Uterus (tissue), 4 donors: ENCODE results near the gene EFS. TPM values are rescaled to one million over a fixed set of nuclear protein-coding genes. Genes with fewer than 3 reads are reported as not detected.

Source experiments
- DNase-seq, 2 donors: peaks; one replicate each; pipeline ENCODE4 v3.0.0-alpha.2; 2019 to 2020
- H3K27ac ChIP-seq, 2 donors: fragments of 200-600 bp; sonication (generic); 1 replicate in 1 of 2; 2 replicates in 1 of 2; pipeline ENCODE4 v1.5.1; 2016 to 2018
- H3K27me3 ChIP-seq, 2 donors: fragments of 200-600 bp; sonication (generic); one replicate each; pipeline ENCODE4 v1.5.1; 2018 to 2019; ENCODE audit warnings: control low read depth in 1 of 2
- H3K36me3 ChIP-seq, 2 donors: fragments of 200-600 bp; sonication (generic); one replicate each; pipeline ENCODE4 v1.5.1; 2019; ENCODE audit warnings: control low read depth in 1 of 2
- H3K4me1 ChIP-seq, 2 donors: fragments of 200-600 bp; sonication (generic); one replicate each; pipeline ENCODE4 v1.5.1; 2018 to 2019; ENCODE audit warnings: control low read depth in 1 of 2
- H3K4me3 ChIP-seq, 2 donors: fragments of 200-600 bp; sonication (generic); 1 replicate in 1 of 2; 2 replicates in 1 of 2; pipeline ENCODE4 v1.5.1; 2018 to 2019; ENCODE audit warnings: mild to moderate bottlenecking in 1 of 2
- H3K9me3 ChIP-seq, 2 donors: fragments of 200-600 bp; sonication (generic); one replicate each; pipeline ENCODE4 v1.5.1; 2019; ENCODE audit warnings: control low read depth in 1 of 2
- CTCF ChIP-seq, 4 experiments: fragments of 200-600 bp in 2 of 4; fragments of 450-650 bp in 2 of 4; sonication (generic) in 2 of 4; IDR thresholded peaks; one replicate each; pipeline ENCODE4 v1.5.1; 2016 to 2019; ENCODE audit warnings: antibody characterized with exemption in 4 of 4, mild to moderate bottlenecking in 2 of 4, moderate library complexity in 1 of 4
- POLR2A ChIP-seq, 2 donors: fragments of 450-650 bp; IDR thresholded peaks; one replicate each; pipeline ENCODE4 v1.6.1; 2016; ENCODE audit warnings: antibody characterized with exemption in 2 of 2, mild to moderate bottlenecking in 1 of 2, moderate library complexity in 1 of 2
- intact Hi-C: fragments of 100-400 bp; cut with DNase I; formaldehyde crosslinking; loops from one replicate; pipeline ENCODE4 v1.15.1; 2023; ENCODE audit warnings: low total_unique reads
- total RNA-seq, 4 donors: library from RNA; depleted of rRNA in 3 of 4; stranded (reverse); fragments of >200 nt in 3 of 4; gene quantifications; one replicate each; pipeline versions ENCODE4 v1.1.0 to v1.2.4, GENCODE V29; 2014 to 2023
- donor health status: DM: yes; HTN: yes; CAD: no.

The EFS gene
- total RNA-seq, 4 donors from 2014 or later: 4.1 to 42.4 (median 21.7) TPM

GRCh38 chr14:23323838-23324454 is 41.0 kb downstream of the EFS start:
- Histone ChIP-seq H3K36me3 (no peaks in the 10 kb centered on the region), H3K27ac (peak overlapping the region in 1 of 2 donors; percentile 25), H3K9me3 (no peaks in the 10 kb centered on the region), H3K4me1 (peaks cover 6 to 14% of the 10 kb centered on the region in 2 donors), H3K4me3 (no peak overlapping the region), H3K27me3 (no peaks in the 10 kb centered on the region)
- no peak for TF ChIP-seq POLR2A (IDR thresholded peaks at IDR 0.05)
- TF ChIP-seq CTCF (IDR thresholded peaks at IDR 0.05): no peak
- intact Hi-C loops: no loop called here
- no peak for DNase-seq

DNA sequence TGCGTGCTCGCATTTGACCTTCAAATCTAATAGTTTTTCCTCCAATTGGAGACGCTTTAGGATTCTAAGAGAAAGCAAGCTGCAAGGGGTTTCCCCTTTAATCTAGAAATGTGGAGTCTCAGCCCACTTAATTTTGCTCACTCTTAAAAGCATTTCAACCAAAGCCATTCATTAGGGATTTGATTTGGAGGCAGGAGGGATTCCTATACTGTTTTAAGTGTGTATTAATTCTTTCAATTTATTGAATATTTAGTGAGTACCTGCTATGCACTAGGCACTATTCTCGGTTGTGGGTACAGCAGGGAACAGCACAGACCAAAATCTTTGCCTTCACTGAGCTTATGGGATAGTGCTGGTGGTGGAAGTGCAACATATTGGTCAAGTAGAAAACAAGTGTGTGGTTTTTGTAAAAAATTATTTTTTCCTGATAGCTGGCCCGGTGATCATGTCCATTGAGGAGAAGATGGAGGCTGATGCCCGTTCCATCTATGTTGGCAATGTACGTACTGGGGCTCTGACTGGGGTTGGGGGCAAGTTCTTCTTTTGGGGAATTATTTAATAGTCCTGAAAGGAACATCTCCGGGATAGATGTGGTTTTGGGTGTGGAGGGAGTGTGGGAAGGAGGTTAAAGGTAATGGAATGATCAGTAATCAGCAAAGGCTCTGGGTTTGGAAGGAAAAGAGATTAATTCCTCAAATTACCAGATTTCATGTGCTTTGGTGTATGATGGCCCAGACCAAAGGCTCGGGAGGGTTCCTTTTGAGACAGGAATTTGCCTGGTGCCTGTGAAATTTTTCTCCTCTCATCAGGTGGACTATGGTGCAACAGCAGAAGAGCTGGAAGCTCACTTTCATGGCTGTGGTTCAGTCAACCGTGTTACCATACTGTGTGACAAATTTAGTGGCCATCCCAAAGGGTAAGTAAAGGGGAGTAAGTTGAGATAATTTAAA is 42.1 kb downstream of the EFS start:
- no peaks in the 10 kb centered on the region for H3K27me3 ChIP-seq
- H3K36me3 ChIP-seq: no peaks in the 10 kb centered on the region
- H3K9me3 ChIP-seq: no peaks in the 10 kb centered on the region
- H3K4me1 ChIP-seq: peaks cover 6 to 10% of the 10 kb centered on the region in 2 donors
- TF ChIP-seq POLR2A (IDR thresholded peaks at IDR 0.05) (no peak), CTCF (IDR thresholded peaks at IDR 0.05) (no peak)
- DNase-seq: no peak
- peak overlapping the region; percentile 88 to 97 for H3K4me3 ChIP-seq
- intact Hi-C loops: no loop called here
- peak overlapping the region; percentile 97 to 98 for H3K27ac ChIP-seq

- H3K4me1 ChIP-seq: peaks cover 6 to 9% of the 10 kb centered on the region in 2 donors
- peak overlapping the region; percentile 97 to 98 for H3K27ac ChIP-seq
- peak in 1 of 2 donors; percentile 44 for DNase-seq
- no peaks in the 10 kb centered on the region for H3K36me3 ChIP-seq
- H3K27me3 ChIP-seq: no peaks in the 10 kb centered on the region
- TF ChIP-seq CTCF (IDR thresholded peaks at IDR 0.05): no peak
- TF ChIP-seq POLR2A (IDR thresholded peaks at IDR 0.05): no peak
- intact Hi-C loops: no loop called here
- peak overlapping the region; percentile 88 to 97 for H3K4me3 ChIP-seq
- H3K9me3 ChIP-seq: no peaks in the 10 kb centered on the region
Measured at GRCh38 chr14:23321572-23322547, 43.1 kb downstream of the EFS start.

DNA sequence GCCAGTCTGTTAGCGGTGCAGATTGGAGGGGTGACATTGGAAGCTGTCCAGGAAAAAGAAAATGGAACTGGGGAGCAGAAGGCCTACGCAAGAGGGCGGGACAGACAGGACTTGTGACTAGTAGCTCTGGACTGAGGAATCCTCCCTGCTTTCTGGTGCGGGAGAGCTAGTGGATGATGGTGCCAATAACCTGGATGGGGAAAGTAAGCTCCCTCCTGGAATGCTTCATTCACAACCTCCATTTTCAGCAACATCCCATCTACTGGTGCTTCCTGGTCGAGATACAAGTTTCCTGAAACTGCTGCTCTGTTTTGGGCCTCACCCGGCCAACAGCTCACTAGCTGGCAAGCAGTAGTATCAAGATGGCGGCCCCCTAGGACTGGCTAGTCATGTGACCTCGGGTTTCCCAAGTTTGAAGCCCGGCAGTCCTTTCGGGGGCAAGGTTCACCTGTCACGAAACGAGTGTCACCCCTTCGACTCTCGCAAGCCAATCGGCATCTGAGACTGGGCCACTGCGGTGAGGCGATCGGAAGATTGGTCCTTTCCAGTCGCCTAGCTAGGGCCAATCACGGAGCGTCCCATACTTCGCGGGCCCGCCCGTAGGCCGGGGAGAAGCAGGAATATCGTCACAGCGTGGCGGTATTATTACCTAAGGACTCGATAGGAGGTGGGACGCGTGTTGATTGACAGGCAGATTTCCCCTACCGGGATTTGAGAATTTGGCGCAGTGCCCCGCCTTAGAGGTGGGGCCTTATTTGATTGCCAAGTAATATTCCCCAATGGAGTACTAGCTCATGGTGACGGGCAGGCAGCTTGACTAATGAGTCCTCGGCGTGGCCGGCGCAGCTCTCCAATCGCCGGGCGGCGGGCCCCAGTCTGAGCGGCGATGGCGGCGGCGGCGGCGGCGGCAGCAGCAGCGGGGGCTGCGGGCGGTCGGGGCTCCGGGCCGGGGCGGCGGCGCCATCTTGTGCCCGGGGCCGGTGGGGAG is 44.1 kb downstream of the EFS start, which contains the start of gene PABPN1:
PABPN1 (plus strand) TSS at position 874 of the 988 bp plus-strand sequence; CDS start at position 887, 13 bp downstream.
- Histone ChIP-seq H3K4me1 (peaks cover 6 to 9% of the 10 kb centered on the region in 2 donors), H3K27me3 (no peaks in the 10 kb centered on the region), H3K4me3 (peak within 1 kb of the TSS; percentile 88 to 97), H3K27ac (peak within 1 kb of the TSS; percentile 97 to 98), H3K9me3 (no peaks in the 10 kb centered on the region), H3K36me3 (no peaks in the 10 kb centered on the region)
- intact Hi-C loops: no loop called here
- TF ChIP-seq CTCF (IDR thresholded peaks at IDR 0.05): no peak
- peak; percentile 81 to 84 for TF ChIP-seq POLR2A (IDR thresholded peaks at IDR 0.05)
- peak; percentile 99 to 100 for DNase-seq
